ENCODE data around the gene F7. TPM values are rescaled to one million over a fixed set of nuclear protein-coding genes. Genes with fewer than 3 reads are reported as not detected.

The F7 gene
- total and polyA plus RNA-seq, 2 of the 4 experiments (the other 2 are of a cell fraction) = under 0.01 to 0.07 TPM

DNA sequence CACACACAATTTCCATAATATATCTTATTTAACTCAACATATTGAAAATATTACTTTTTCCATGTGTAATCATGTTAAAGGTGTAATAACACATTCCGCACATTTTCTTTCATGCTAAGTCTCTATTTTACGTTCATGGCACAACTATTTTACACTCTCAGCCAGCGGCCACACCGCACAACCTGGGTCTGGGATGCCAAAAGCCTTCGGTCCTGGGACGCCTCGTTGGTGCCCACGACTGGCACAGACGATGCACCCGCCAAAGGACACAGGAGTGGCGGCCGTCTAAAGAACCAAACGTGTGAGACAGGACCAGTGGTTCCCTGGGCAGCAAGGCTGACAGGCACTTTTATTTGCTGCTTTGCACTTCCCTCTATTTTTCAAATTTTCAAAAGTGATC lies 42.8 kb downstream of the F7 start:
- H3K18ac ChIP-seq (ENCODE audit: low read depth, low read length) = no peak overlapping the region
- DNase-seq (no peak), ATAC-seq (ENCODE audit: low read depth) (no peak)
- peaks cover 5% of the 10 kb centered on the region for H3K4me1 ChIP-seq (ENCODE audit: control insufficient read depth, insufficient read depth, low read length)
- H3K4me2 ChIP-seq (ENCODE audit: low read depth, low read length) = no peak overlapping the region
- H3K9ac ChIP-seq (ENCODE audit: low read depth, low read length) = no peak overlapping the region
- 96% methylated on average over 7 of the region's 13 CpGs; no CpG with 5 or more reads in 1 of the 2 experiments for WGBS, 2 experiments (ENCODE audit: extremely low coverage in 2 of 2, insufficient read length in 1 of 2)
- H2AK5ac ChIP-seq (ENCODE audit: low read depth, low read length) = no peak overlapping the region
- H3K56ac ChIP-seq (ENCODE audit: extremely low read depth, insufficient read depth, low read length) = no peak overlapping the region
- H2AK9ac ChIP-seq (replicated peaks; ENCODE audit: low read depth, low read length, poor library complexity) = no peak overlapping the region
- POLR2A ChIA-PET (ENCODE audit: unreplicated experiment) = no interaction called here
- in situ Hi-C loops (cut with MboI; ENCODE audit: low sequenced_read_pairs) (no loop called here), intact Hi-C loops (cut with micrococcal nuclease) (no loop called here), dilution Hi-C loops (cut with HindIII; ENCODE audit: low sequenced_read_pairs, unreplicated experiment) (no loop called here)
- H4K20me1 ChIP-seq (ENCODE audit: insufficient read depth, low read length) = no peaks in the 10 kb centered on the region
- H3K27ac ChIP-seq (ENCODE audit: insufficient read depth, low read length) = no peak overlapping the region
- H3K27me3 ChIP-seq (ENCODE audit: control insufficient read depth, insufficient read depth, low read length) = 0 out of 2 replicates have a peak, but pooled peaks cover 2% of the 10 kb centered on the region
- no peak overlapping the region for H3K23ac ChIP-seq (ENCODE audit: low read depth, low read length)
- no peak overlapping the region for H3K4ac ChIP-seq (ENCODE audit: low read depth, low read length)
- H3K79me1 ChIP-seq (ENCODE audit: low read depth in 1 of 2, low read length in 2 of 2) = no peaks in the 10 kb centered on the region
- H2BK120ac ChIP-seq (ENCODE audit: low read depth, low read length) = no peak overlapping the region
- H2AFZ ChIP-seq (replicated peaks; ENCODE audit: low read length, poor library complexity) = no peak overlapping the region
- TF ChIP-seq BHLHE40 (IDR thresholded peaks at IDR 0.05; ENCODE audit: low read depth, low read length) (no peak), USF2 (IDR thresholded peaks at IDR 0.05; ENCODE audit: low read depth, low read length) (no peak), SMC3 (IDR thresholded peaks at IDR 0.05; ENCODE audit: low read depth, low read length) (no peak), RCOR1 (IDR thresholded peaks at IDR 0.05; ENCODE audit: insufficient replicate concordance, low read length) (no peak), POLR2A (IDR thresholded peaks at IDR 0.05; ENCODE audit: low read depth, low read length) (no peak), MAZ (IDR thresholded peaks at IDR 0.05; ENCODE audit: borderline replicate concordance, low read depth, low read length) (no peak), NFE2L2 (IDR thresholded peaks at IDR 0.05; ENCODE audit: low read depth, low read length) (no peak)
- H3K9me3 ChIP-seq (ENCODE audit: control insufficient read depth, insufficient read depth, low read length) = no peaks in the 10 kb centered on the region
- no peak overlapping the region for H4K91ac ChIP-seq (ENCODE audit: insufficient read depth, low read depth, low read length)
- no peaks in the 10 kb centered on the region; the same call in 1 of the 2 replicates for H3K9me1 ChIP-seq (ENCODE audit: insufficient read depth, low read length)
- CTCF ChIA-PET = no interaction called here
- no peaks in the 10 kb centered on the region for H3K36me3 ChIP-seq (ENCODE audit: control insufficient read depth, insufficient read depth, low read length)
- H3K14ac ChIP-seq (replicated peaks; ENCODE audit: low read depth, low read length) = no peak overlapping the region
- no peak overlapping the region for H4K5ac ChIP-seq (ENCODE audit: low read depth, low read length)
- no peak overlapping the region for H2BK20ac ChIP-seq (ENCODE audit: low read depth, low read length)
- H3K4me3 ChIP-seq (ENCODE audit: insufficient read depth, low read depth, low read length) = no peak overlapping the region
- H4K8ac ChIP-seq (ENCODE audit: low read depth in 2 of 2, low read length in 2 of 2) = no peak overlapping the region
- BruUV-seq (replicated peaks) = no TSS peak
- no peak overlapping the region for H2BK15ac ChIP-seq (ENCODE audit: low read depth, low read length)
- H2BK5ac ChIP-seq (ENCODE audit: low read depth, low read length, poor library complexity, severe bottlenecking) = no peak overlapping the region
